Measurements from ENCODE around the gene STIMATE.
A peak's percentile ranks its signal among the peaks of the same experiment; 100 is the strongest.

Gene STIMATE

GRCh38 chr3:52839268-52839575 is 58.1 kb downstream of the STIMATE start:
- DNase-seq = no peak

- peak in 1 of 2 donors; percentile 24 for DNase-seq
Observed at GRCh38 chr3:52838561-52839267, 58.6 kb downstream of the STIMATE start.

DNA sequence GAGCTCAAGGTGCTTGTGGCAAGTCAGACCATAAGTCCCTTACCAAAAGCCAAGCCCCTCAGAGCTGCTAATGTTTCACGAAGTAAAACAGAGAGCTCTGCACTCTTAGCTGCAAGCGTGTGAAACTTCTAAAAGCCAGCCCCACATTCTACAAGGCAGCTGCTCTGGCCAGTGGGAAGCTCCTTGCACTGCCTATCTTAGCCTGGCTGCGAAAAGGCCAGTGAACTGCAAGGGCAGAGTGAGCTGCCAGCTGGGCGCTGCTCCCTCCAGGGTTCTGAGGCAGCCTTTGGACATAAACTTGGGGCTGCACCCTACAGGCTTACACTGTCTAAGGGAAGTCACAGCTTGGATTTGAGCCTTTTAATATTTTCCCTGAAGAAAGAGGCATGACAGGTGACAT is 60.4 kb downstream of the STIMATE start:
- DNase-seq = no peak

DNA sequence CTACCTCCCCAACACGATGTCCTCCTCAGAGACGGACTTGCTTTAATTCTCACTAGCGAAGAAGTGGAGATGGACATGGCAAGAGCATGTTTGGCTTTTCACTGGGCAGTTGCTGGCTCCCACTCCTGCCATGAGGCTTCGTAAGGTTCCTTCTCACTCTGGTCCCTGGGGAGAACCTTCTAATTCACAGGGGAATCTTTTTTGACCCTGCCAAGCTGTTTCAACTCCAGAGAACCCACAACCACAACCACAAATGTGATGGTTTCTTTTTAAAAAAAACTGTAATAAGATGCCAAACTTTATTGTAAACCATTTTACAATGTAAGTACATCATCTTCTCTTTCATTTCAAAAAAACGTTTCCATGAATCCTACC is 60.9 kb downstream of the STIMATE start:
- no peak for DNase-seq

- DNase-seq = no peak
Observed at GRCh38 chr3:52835766-52836470, 61.4 kb downstream of the STIMATE start.

GRCh38 chr3:52834871-52835501 is 62.4 kb downstream of the STIMATE start, which contains the start of gene MUSTN1:
Gene MUSTN1 (minus strand): TSS chr3:52835019. CDS start chr3:52834948, 71 bp downstream.
- DNase-seq = no peak

- DNase-seq = no peak
Observed at GRCh38 chr3:52833202-52833601, 64.1 kb downstream of the STIMATE start.

DNA sequence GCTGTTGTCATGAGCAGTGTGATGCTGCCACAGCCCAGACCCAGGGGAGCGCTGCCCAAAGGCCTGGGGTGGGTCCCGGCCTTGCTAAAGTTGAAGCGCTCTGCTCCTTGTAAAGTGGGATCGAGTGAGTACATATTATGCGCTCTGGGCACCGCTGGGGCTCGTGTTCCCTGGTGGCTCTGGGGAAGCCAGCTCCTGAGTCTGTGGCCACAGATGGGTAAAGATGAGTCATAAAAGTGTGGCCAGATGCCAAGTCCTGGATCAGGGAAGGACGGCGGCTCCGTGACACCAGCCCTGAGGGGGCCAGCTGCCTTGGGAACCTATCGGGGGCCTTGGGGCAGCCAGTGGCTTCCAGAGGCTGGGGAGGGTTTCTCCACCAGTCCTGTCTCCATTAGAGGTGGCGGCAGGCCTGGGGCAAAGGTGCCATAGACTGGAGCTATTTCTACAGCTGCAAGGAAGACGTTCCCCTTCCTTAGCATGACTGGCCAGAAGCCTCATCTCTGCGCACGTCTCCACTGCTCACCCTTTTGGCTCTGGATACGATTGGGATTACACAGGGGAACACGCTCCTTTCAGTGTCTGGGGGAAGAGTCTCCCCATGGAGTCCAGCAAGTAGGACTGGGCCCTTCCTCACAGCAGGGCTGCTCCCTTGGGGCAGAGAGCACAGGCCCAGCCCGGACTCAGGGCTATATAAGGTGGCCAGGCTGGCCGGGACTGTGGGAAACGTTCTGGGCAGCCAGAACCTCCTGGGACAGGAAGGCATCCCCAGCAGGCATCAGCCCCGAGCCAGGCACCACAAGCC is 65.6 kb downstream of the STIMATE start:
- DNase-seq = no peak

DNA sequence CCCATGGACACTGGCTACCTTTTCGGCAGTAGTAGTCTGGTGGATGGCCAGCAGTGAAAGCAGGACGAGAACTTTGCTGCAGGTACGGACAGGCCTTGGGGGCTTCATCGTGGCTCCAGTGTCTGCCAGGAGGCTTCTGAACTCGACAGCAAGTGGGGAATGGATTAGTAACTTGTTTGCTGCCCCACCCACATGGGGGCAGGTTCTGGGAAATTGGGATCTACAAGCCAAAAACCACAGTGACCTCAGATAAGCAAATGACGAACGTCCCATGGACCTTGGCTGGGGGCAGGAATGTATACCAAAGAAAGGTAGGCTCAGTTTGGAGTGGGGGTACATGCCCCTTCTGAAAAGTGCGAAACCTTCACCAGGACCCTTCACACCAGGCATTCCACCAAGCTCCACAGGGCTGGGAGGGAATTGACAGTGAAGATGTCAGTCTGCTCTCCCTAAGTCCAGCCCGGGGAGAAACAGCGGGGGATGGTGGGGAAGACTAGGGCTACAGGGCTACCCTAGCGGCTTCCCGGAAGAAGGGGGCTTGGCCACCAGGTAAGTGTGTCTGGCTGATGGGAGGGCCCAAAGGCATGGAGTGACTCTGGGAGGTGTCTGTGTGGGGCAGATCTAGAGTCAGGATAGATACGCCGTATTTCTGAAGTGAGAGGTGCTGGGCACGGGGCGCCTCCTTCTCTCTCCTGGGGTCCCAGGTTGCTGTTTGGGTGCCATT is 66.7 kb downstream of the STIMATE start, which contains the start of gene ITIH4:
Gene ITIH4 (minus strand): TSS at position 138 of the 724 bp plus-strand sequence. CDS start 30 bp downstream, at position 108.
- DNase-seq = no peak

DNA sequence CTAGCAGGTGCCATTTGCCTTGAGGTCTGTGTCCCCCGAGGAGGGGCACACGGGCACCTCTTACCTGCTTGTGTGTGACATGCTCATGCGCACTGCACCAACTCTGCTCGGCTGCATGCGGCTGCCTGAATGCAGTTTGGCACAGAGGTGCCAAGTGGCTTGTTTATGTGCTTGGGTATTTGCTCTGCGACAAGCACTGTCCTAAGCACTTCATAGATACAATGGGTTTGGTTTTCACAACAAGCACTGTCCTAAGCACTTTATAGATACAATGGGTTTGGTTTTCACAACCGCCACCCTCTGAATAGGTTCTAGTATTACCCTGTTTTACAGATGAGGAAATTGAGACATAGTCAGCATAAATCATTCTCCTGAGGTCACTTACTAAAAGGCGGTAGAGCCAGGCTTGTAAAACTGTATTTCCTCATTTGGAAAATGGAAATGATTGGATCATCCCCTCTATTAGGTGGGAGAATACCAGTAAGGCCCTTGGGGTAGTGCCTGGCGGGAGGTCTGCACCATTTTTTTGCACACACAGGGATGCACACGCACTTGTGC is 67.4 kb downstream of the STIMATE start:
- DNase-seq = no peak

- DNase-seq = no peak
Observed at GRCh38 chr3:52829482-52829881, 67.9 kb downstream of the STIMATE start.

DNA sequence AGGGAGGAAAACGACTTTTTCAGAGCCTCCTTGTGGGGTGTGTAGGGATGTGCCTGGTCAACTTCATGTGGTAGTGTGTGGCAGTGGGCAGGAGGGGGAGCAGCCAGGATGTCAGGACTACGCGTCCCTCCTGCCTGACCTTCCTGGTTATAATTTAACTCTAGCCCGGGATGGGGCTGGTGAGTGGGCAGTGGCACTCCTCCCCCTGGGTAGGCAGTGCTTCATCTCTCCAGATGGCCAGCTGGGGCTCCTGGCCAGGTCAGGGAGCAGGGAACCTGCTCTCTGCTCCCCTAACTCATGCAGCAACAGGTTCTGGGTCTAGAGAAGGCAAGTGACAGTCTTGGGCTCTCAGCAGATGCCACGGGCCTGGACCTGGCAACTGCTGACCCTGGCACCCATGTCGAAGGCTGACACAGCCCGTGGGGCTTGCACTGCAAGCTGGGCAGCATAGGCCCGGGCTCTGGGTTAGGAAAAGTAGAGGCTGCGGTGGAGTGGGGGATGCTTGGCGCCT is 69.4 kb downstream of the STIMATE start:
- no peak for DNase-seq

- no peak for DNase-seq
Observed at GRCh38 chr3:52827441-52827840, 69.9 kb downstream of the STIMATE start.

DNA sequence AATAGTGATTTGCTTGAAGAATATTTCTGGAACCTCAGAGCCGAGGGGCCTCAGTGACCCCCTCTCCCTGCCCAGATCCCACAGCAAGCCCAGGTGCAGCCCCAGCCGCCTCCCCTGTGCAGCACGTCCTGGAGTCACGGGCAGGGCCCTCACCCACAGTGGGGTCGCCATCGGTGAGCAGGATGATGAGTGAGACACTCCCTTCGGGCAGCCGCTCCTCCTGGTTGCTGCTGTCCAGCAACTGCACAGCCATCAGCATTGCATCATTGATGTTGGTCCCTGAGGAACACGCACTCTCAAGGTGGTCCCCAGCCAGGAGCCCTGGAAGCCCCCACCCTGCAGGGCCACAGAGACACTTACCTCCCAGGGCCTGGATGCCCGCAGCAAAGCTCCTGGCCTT is 73.3 kb downstream of the STIMATE start:
- DNase-seq = no peak

GRCh38 chr3:52822363-52822762 is 75.0 kb downstream of the STIMATE start:
- DNase-seq = no peak

GRCh38 chr3:52820736-52821135 is 76.6 kb downstream of the STIMATE start:
- peak in 1 of 2 donors; percentile 7 for DNase-seq

- no peak for DNase-seq
Observed at GRCh38 chr3:52819936-52820335, 77.4 kb downstream of the STIMATE start.

- DNase-seq = no peak
Observed at GRCh38 chr3:52817860-52818259, 79.5 kb downstream of the STIMATE start.

DNA sequence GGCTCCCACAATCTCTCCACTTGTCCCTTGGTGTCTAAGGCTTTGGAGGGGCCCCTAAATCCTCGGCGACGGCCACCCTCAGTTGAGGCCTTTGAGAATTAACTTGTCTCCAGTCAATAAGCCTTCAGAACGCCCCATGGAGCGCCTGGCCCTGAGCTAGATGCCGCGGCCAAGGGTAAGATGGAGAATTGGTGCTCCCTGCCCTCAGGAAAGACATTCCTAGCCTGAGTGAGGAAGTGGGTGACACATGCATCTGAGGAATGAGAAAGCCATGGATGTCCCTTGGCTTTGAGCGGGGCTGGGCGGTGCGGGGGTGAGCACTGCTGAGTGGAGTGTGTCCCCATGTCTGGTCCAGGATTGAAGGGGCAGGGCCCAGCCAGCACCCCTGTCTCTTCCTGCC is 80.1 kb downstream of the STIMATE start:
- DNase-seq = no peak

GRCh38 chr3:52816654-52817053 is 80.7 kb downstream of the STIMATE start:
- DNase-seq = no peak

- no peak for DNase-seq
Observed at GRCh38 chr3:52816199-52816598, 81.1 kb downstream of the STIMATE start.

- DNase-seq = no peak
Observed at GRCh38 chr3:52813810-52814209, 83.5 kb downstream of the STIMATE start.

Data from CD4-positive, alpha-beta T cell treated with Interferon alpha-2 for 1 hour (primary cell).